ENCODE measurements around the gene AHR. TPM values are rescaled to one million over a fixed set of nuclear protein-coding genes. Genes with fewer than 3 reads are reported as not detected.

AHR gene
- total RNA-seq, 1 donor from 2014 or later: 73.9 TPM

DNA sequence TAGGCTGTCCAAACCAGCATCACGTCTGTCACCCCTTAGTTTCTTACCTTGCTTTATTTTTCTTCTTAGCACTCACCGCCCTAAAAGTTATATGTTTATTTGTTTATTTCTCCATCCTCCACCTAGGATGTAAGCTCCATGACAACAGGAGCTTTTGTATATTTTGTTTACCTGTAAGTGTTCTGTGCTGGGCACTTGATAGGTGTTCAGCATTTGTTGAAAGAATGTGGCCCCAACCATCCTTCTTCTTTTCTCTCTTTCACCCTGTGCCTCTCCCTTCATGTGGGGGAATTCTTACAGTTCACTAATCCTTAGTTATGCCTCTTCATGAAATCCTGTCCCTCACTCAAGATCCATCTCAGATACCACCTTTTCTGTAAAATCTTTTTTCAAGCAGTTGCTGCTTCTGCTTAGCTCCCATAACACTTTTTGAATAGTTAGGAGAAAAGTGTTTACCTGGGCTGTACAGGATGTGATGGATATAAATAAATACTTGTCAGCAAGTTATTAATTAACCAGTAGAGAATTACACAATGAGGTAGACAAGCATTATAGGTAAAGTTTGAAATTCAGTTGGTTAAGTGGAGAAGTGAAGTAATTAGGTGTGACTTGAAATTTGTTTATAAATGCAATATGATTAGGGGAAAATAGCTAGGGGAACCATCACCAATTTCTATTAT, 9.7 kb downstream of the AHR start:
- H3K4me3 Mint-ChIP-seq (ENCODE audit: unreplicated experiment): no peak overlapping the region
- peaks cover 4% of the 10 kb centered on the region for H3K36me3 Mint-ChIP-seq (ENCODE audit: low read depth, unreplicated experiment)
- no peaks in the 10 kb centered on the region for H3K9me3 Mint-ChIP-seq (ENCODE audit: unreplicated experiment)
- H3K27me3 Mint-ChIP-seq (ENCODE audit: unreplicated experiment): no peaks in the 10 kb centered on the region
- no peak for DNase-seq (ENCODE audit: low spot score)
- TF ChIP-seq, protein P1, sequence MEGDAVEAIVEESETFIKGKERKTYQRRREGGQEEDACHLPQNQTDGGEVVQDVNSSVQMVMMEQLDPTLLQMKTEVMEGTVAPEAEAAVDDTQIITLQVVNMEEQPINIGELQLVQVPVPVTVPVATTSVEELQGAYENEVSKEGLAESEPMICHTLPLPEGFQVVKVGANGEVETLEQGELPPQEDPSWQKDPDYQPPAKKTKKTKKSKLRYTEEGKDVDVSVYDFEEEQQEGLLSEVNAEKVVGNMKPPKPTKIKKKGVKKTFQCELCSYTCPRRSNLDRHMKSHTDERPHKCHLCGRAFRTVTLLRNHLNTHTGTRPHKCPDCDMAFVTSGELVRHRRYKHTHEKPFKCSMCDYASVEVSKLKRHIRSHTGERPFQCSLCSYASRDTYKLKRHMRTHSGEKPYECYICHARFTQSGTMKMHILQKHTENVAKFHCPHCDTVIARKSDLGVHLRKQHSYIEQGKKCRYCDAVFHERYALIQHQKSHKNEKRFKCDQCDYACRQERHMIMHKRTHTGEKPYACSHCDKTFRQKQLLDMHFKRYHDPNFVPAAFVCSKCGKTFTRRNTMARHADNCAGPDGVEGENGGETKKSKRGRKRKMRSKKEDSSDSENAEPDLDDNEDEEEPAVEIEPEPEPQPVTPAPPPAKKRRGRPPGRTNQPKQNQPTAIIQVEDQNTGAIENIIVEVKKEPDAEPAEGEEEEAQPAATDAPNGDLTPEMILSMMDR (IDR thresholded peaks at IDR 0.05; ENCODE audit: unreplicated experiment): no peak
- H3K27ac Mint-ChIP-seq (ENCODE audit: unreplicated experiment): no peak overlapping the region
- H3K4me1 Mint-ChIP-seq (ENCODE audit: unreplicated experiment): peaks cover 34% of the 10 kb centered on the region

DNA sequence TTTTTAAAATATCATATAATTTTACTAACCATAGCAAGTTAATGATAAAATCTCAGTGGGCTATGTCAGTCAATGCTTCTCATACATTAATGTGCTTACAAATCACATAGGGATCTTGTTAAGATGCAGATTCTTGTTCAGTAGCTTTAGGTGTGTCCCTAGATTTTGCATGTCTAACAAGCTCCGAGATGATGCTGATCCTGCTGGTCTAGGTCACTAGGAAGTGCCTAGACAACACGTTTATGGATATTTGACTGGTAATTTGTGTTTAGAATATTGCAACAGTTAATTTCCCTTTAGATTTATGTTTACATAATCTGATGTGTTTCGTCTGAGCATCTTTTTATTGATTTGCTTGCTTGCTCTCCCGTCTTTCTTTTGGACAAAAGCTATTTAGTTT, 12.7 kb downstream of the AHR start:
- DNase-seq (ENCODE audit: low spot score): no peak
- Mint-ChIP-seq H3K4me3 (ENCODE audit: unreplicated experiment) (peak overlapping the region; percentile 49), H3K9me3 (ENCODE audit: unreplicated experiment) (no peaks in the 10 kb centered on the region), H3K27me3 (ENCODE audit: unreplicated experiment) (no peaks in the 10 kb centered on the region), H3K36me3 (ENCODE audit: low read depth, unreplicated experiment) (peaks cover 10% of the 10 kb centered on the region), H3K4me1 (ENCODE audit: unreplicated experiment) (peaks cover 34% of the 10 kb centered on the region), H3K27ac (ENCODE audit: unreplicated experiment) (peak overlapping the region; percentile 79)
- TF ChIP-seq, protein P1 (IDR thresholded peaks at IDR 0.05; ENCODE audit: unreplicated experiment): no peak

DNA sequence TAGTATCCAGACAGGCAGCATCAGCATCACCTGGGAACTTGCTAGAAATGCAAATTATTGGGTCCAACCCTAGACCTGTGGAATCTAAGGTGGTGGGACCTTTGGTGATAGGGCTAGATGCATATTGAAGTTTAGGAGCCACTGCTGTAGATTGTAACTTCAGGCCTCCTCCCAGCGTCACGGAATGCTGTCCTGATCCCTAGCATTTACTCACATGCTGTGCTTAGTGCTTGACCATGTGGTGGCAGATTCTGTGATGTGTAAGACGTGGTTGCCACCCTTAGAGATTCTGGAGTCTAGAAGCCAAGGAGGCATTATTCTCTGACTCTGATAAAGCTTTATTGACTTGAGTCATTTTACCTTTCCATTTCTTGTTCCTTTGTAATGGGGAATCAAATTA, 13.5 kb downstream of the AHR start:
- TF ChIP-seq, protein P1 (IDR thresholded peaks at IDR 0.05; ENCODE audit: unreplicated experiment): no peak
- peak overlapping the region; percentile 79 for H3K27ac Mint-ChIP-seq (ENCODE audit: unreplicated experiment)
- H3K4me3 Mint-ChIP-seq (ENCODE audit: unreplicated experiment): no peak overlapping the region
- peaks cover 16% of the 10 kb centered on the region for H3K36me3 Mint-ChIP-seq (ENCODE audit: low read depth, unreplicated experiment)
- peaks cover 40% of the 10 kb centered on the region for H3K4me1 Mint-ChIP-seq (ENCODE audit: unreplicated experiment)
- H3K27me3 Mint-ChIP-seq (ENCODE audit: unreplicated experiment): no peaks in the 10 kb centered on the region
- H3K9me3 Mint-ChIP-seq (ENCODE audit: unreplicated experiment): no peaks in the 10 kb centered on the region
- no peak for DNase-seq (ENCODE audit: low spot score)

DNA sequence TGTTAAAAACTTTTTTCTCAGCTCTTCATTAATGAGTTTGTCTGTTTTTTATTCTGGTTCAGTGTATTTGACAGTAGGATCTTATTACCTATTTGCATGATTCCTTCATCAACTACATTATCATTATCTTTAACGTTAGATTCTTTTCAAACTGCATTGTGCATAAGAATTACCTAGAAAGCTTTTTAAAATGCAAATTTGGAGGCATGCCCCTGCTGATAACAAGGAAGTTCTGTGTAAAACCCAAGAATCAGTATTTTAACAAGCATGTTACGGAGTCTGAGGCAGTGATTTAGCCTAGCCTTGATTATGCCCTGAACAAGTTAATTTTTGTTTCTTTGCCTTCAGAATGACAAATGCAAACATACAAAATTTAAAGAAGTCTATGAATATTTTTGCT, 14.2 kb downstream of the AHR start:
- TF ChIP-seq, protein P1 (IDR thresholded peaks at IDR 0.05; ENCODE audit: unreplicated experiment): no peak
- Mint-ChIP-seq H3K36me3 (ENCODE audit: low read depth, unreplicated experiment) (peaks cover 16% of the 10 kb centered on the region), H3K27me3 (ENCODE audit: unreplicated experiment) (no peaks in the 10 kb centered on the region), H3K4me3 (ENCODE audit: unreplicated experiment) (peak overlapping the region; percentile 12), H3K27ac (ENCODE audit: unreplicated experiment) (peak overlapping the region; percentile 94), H3K9me3 (ENCODE audit: unreplicated experiment) (no peaks in the 10 kb centered on the region), H3K4me1 (ENCODE audit: unreplicated experiment) (peaks cover 40% of the 10 kb centered on the region)
- no peak for DNase-seq (ENCODE audit: low spot score)

DNA sequence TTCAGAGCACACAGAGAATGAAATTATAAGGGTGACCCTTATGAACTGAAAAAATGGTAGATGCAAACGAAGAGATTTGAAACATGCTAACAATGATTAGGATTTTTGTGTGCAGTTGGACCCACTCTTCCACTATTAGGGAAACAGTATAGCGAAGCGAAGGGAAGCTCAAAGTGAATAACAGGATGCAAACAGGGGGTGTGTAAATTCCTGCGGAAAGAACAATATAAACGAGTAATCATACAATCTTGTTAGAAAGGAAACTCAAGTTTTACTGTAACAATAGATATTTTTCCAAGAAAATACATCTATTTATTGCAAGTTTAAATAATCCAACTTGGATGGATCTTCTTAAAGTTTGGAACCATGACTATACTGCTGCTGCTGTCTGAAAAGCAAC, 14.7 kb downstream of the AHR start:
- peaks cover 43% of the 10 kb centered on the region for H3K4me1 Mint-ChIP-seq (ENCODE audit: unreplicated experiment)
- H3K27me3 Mint-ChIP-seq (ENCODE audit: unreplicated experiment): no peaks in the 10 kb centered on the region
- H3K27ac Mint-ChIP-seq (ENCODE audit: unreplicated experiment): peak overlapping the region; percentile 94
- no peaks in the 10 kb centered on the region for H3K9me3 Mint-ChIP-seq (ENCODE audit: unreplicated experiment)
- peak overlapping the region; percentile 68 for H3K4me3 Mint-ChIP-seq (ENCODE audit: unreplicated experiment)
- TF ChIP-seq, protein P1 (IDR thresholded peaks at IDR 0.05; ENCODE audit: unreplicated experiment): no peak
- peaks cover 16% of the 10 kb centered on the region for H3K36me3 Mint-ChIP-seq (ENCODE audit: low read depth, unreplicated experiment)
- no peak for DNase-seq (ENCODE audit: low spot score)

Data from endothelial cell (in vitro differentiated cells).